GM12878 (cell line): ENCODE results near the gene RTP3. TPM values are rescaled to one million over a fixed set of nuclear protein-coding genes. Genes with fewer than 3 reads are reported as not detected.

Source experiments
- ATAC-seq: fragments of 200-7000 bp; cut with Tn5 transposase; 3 replicates; pipeline ENCODE4 v1.9.1; 2020; ENCODE audit warnings: mild to moderate bottlenecking, moderate library complexity
- BruUV-seq: library from RNA; stranded (reverse); fragments of 400-500 nt; replicated peaks from 2 replicates; lab custom pipeline; 2021; lab: Mats Ljungman, UMichigan
- CTCF ChIA-PET: fragments of 300-600 bp; sonication (Branson Sonifier 250); formaldehyde crosslinking; extraction: SDS; loops from one replicate; lab custom pipeline; 2021; ENCODE audit warnings: inconsistent platforms; lab: Yijun Ruan, JAX
- POLR2A ChIA-PET: fragments of 350-600 bp; formaldehyde crosslinking; extraction: SDS; loops from one replicate; lab custom pipeline; 2021; ENCODE audit warnings: inconsistent platforms; lab: Charles Lee
- RAD21 ChIA-PET: fragments of 300-600 bp; sonication (Branson Sonifier 250); formaldehyde crosslinking; loops from one replicate; lab custom pipeline; 2023; ENCODE audit warnings: antibody characterized with exemption; ENCODE audit not compliant: unreplicated experiment; lab: Charles Lee
- SMC1A ChIA-PET: fragments of 300-600 bp; sonication (Branson Sonifier 250); formaldehyde crosslinking; loops from one replicate; lab custom pipeline; 2023; ENCODE audit not compliant: unreplicated experiment, uncharacterized antibody; lab: Charles Lee
- DNase-seq: peaks from one replicate; pipeline ENCODE4 v3.0.0-alpha.2; 2011; ENCODE audit warnings: low read depth, low spot score
- FAIRE-seq: peaks from 3 replicates; lab custom pipeline; 2011; peaks lifted over from hg19 to GRCh38; lab: Jason Lieb, UNC
- H2AFZ ChIP-seq: 2 replicates; pipeline ENCODE4 v1.6.0; 2011; ENCODE audit warnings: low read depth, low read length, control low read depth; ENCODE audit not compliant: control insufficient read depth
- H3K27ac ChIP-seq: 2 replicates; pipeline ENCODE4 v1.5.1; 2011; ENCODE audit warnings: control low read depth; ENCODE audit not compliant: control insufficient read depth, insufficient read depth
- H3K27me3 ChIP-seq, 2 experiments: replicated peaks in 1 of 2; 2 replicates each; pipeline versions ENCODE4 v1.6.0 to v1.6.1; 2011; ENCODE audit warnings: low read length in 1 of 2; ENCODE audit not compliant: control insufficient read depth in 2 of 2, insufficient read depth in 2 of 2
- H3K36me3 ChIP-seq, 2 experiments: 2 replicates each; pipeline ENCODE4 v1.5.1; 2011; ENCODE audit warnings: low read length in 1 of 2; ENCODE audit not compliant: control insufficient read depth in 2 of 2, insufficient read depth in 2 of 2
- H3K4me1 ChIP-seq: 2 replicates; pipeline ENCODE4 v1.6.1; 2011; ENCODE audit warnings: mild to moderate bottlenecking, low read length, moderate library complexity, mixed read lengths; ENCODE audit not compliant: control insufficient read depth, insufficient read depth
- H3K4me2 ChIP-seq: 2 replicates; pipeline ENCODE4 v1.6.0; 2011; ENCODE audit warnings: control low read depth; ENCODE audit not compliant: control insufficient read depth, insufficient read depth
- H3K4me3 ChIP-seq: fragments of 200-600 bp; sonication (generic); 2 replicates; pipeline ENCODE4 v1.5.1; 2016
- H3K79me2 ChIP-seq: 2 replicates; pipeline ENCODE4 v1.6.0; 2011; ENCODE audit warnings: low read length; ENCODE audit not compliant: control insufficient read depth, insufficient read depth
- H3K9ac ChIP-seq: 2 replicates; pipeline ENCODE4 v1.8.0; 2011; ENCODE audit warnings: low read length, control low read depth, mixed read lengths; ENCODE audit not compliant: control insufficient read depth, insufficient read depth
- H3K9me3 ChIP-seq: replicated peaks from 3 replicates; pipeline ENCODE4 v1.5.1; 2011; ENCODE audit warnings: mild to moderate bottlenecking, low read length; ENCODE audit not compliant: control insufficient read depth, insufficient read depth
- H4K20me1 ChIP-seq: 2 replicates; pipeline ENCODE4 v1.6.0; 2011; ENCODE audit not compliant: control insufficient read depth, insufficient read depth
- EGR1 ChIP-seq, 2 experiments: IDR thresholded peaks; 1 replicate in 1 of 2; 2 replicates in 1 of 2; pipeline ENCODE4 v1.6.1; 2011 to 2012; ENCODE audit warnings: low read depth in 2 of 2, low read length in 2 of 2, borderline replicate concordance in 1 of 2, mild to moderate bottlenecking in 1 of 2, moderate library complexity in 1 of 2
- EZH2 ChIP-seq: IDR thresholded peaks from 2 replicates; pipeline ENCODE4 v1.6.1; 2012; ENCODE audit warnings: low read depth, mild to moderate bottlenecking, control low read depth, inconsistent platforms, low read length, borderline replicate concordance; ENCODE audit not compliant: control insufficient read depth
- GATAD2B ChIP-seq: fragments of 450-650 bp; conservative IDR thresholded peaks from 2 replicates; pipeline ENCODE4 v1.6.1; 2017; ENCODE audit warnings: low read depth, mild to moderate bottlenecking, moderate library complexity
- IKZF1 ChIP-seq: fragments of 450-650 bp; conservative IDR thresholded peaks from 2 replicates; pipeline ENCODE4 v1.6.1; 2017; ENCODE audit warnings: antibody characterized with exemption, mild to moderate bottlenecking
- IKZF2 ChIP-seq, 2 experiments: fragments of 450-650 bp; IDR thresholded peaks; 2 replicates each; pipeline ENCODE4 v1.6.1; 2017; ENCODE audit warnings: mild to moderate bottlenecking in 2 of 2, moderate library complexity in 2 of 2
- IRF4 ChIP-seq: IDR thresholded peaks from 2 replicates; pipeline ENCODE4 v1.6.1; 2011; ENCODE audit warnings: low read depth, low read length
- MTA2 ChIP-seq: fragments of 450-650 bp; IDR thresholded peaks from 2 replicates; pipeline ENCODE4 v1.6.1; 2016; ENCODE audit warnings: low read depth, mild to moderate bottlenecking, moderate library complexity
- SIX5 ChIP-seq: IDR thresholded peaks from 2 replicates; pipeline ENCODE4 v1.6.1; 2011; ENCODE audit warnings: mild to moderate bottlenecking, low read depth, low read length, moderate library complexity; ENCODE audit not compliant: severe bottlenecking
- SMAD5 ChIP-seq: IDR thresholded peaks from 2 replicates; pipeline ENCODE4 v1.6.1; 2016; ENCODE audit warnings: antibody characterized with exemption, low read depth
- SRF ChIP-seq, 2 experiments: IDR thresholded peaks; 2 replicates each; pipeline ENCODE4 v1.6.1; 2011; ENCODE audit warnings: low read depth in 2 of 2, low read length in 2 of 2, mild to moderate bottlenecking in 1 of 2, moderate library complexity in 1 of 2
- SUPT20H ChIP-seq: IDR thresholded peaks from 2 replicates; pipeline ENCODE4 v1.6.1; 2011; ENCODE audit warnings: low read depth, mild to moderate bottlenecking, low read length, moderate library complexity, borderline replicate concordance; ENCODE audit not compliant: control insufficient read depth
- TARDBP ChIP-seq: IDR thresholded peaks from 2 replicates; pipeline ENCODE4 v1.6.1; 2016; ENCODE audit warnings: borderline replicate concordance
- WGBS: methylation state at CpG from one replicate; pipeline ENCODE4 v1.1.6; 2016; ENCODE audit warnings: low lambda C conversion rate; ENCODE audit not compliant: insufficient replicate concordance, insufficient coverage; ENCODE audit errors: missing lambda C conversion rate; 5-methylcytosine and 5-hydroxymethylcytosine counted together
- in situ Hi-C: fragments of 300-500 bp; cut with MboI; formaldehyde crosslinking; loops from 9 replicates; pipeline ENCODE4 v1.14.3; 2018; ENCODE audit warnings: mixed read lengths
- intact Hi-C: fragments of 100-400 bp; cut with micrococcal nuclease; formaldehyde crosslinking; loops from one replicate; pipeline ENCODE4 v1.14.2; 2022; ENCODE audit not compliant: unreplicated experiment
- polyA plus RNA-seq, 11 experiments: library from polyadenylated mRNA; depleted of rRNA in 4 of 11; unstranded in 6 of 11; stranded (reverse) in 5 of 11; fragments of >200 nt; fragmentation: Nextera tagmentation in 4 of 11; fragmentation: Illumina TruSeq in 1 of 11; extraction: Ambion mirVana in 4 of 11; extraction: Trizol in 1 of 11; gene quantifications; 1 replicate in 1 of 11; 2 replicates in 10 of 11; pipeline versions ENCODE4 v1.2.1 to v1.2.3, GENCODE V29; 2011 to 2016; ENCODE audit warnings: inconsistent platforms in 2 of 11, missing spikeins in 2 of 11, low read depth in 1 of 11
- total RNA-seq, 4 experiments: library from RNA; depleted of rRNA in 3 of 4; stranded (reverse); fragments of >200 nt in 3 of 4; fragmentation: Illumina TruSeq in 1 of 4; extraction: Trizol in 1 of 4; gene quantifications; 2 replicates each; pipeline versions ENCODE4 v1.2.1 to v1.2.3, GENCODE V29; 2013 to 2021
- TF ChIP-seq, protein P1 (sequence below), 3 experiments: IDR thresholded peaks in 2 of 3; conservative IDR thresholded peaks in 1 of 3; 2 replicates each; pipeline ENCODE4 v1.5.1; 2011; ENCODE audit warnings: low read depth in 3 of 3, low read length in 3 of 3, mild to moderate bottlenecking in 3 of 3, control low read depth in 2 of 3, moderate library complexity in 2 of 3, inconsistent platforms in 1 of 3, mixed read lengths in 1 of 3; ENCODE audit not compliant: control insufficient read depth in 2 of 3, insufficient read depth in 1 of 3; ENCODE audit errors: extremely low read depth in 1 of 3
- TF ChIP-seq, protein P2 (sequence below): IDR thresholded peaks from 2 replicates; pipeline ENCODE4 v1.6.1; 2012; ENCODE audit warnings: low read depth, low read length, improper control_type of control experiment
- TF ChIP-seq, protein P3 (sequence below): IDR thresholded peaks from 2 replicates; pipeline ENCODE4 v1.6.1; 2012; ENCODE audit warnings: low read depth, low read length, improper control_type of control experiment

Gene RTP3
- total and polyA plus RNA-seq, 10 of the 15 experiments (the other 5 are each of a cell fraction or from before 2014, with no cell fraction given): 0.06 TPM; not detected in 9

DNA sequence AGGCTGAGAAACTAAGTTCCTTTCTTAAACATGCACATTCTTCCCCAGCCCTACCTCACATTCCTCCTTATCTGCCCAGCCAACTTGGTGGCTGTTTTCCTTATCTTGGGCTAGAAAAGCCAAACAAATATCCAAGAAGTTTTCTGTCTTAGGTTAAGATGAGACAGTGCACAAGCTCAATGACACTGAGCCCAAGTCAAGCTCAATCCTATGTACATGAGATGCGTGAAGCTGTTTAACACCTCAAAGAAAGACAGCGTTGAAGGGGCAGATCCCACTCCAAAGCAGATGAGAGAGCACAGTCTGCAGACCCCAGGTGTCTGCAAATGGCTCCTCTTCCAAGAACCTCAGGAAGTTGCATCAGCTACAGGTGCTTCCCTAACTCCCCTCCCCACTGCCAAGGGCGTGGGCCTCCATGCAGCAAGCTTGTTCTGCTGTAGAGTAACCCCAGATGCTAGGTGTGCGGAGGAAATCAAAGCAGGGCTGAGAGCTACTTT is 51.7 kb downstream of the RTP3 start:
- no peaks in the 10 kb centered on the region for H3K36me3 ChIP-seq
- no peak overlapping the region for H3K4me3 ChIP-seq
- ChIA-PET POLR2A (interaction anchor here (0.6 to 0.7 kb wide), 2 partner anchors 147 to 1535 kb away, joined by 3 to 7 read pairs; no protein-coding TSS in a partner anchor), RAD21 (interaction anchor here (0.9 to 1.0 kb wide), 2 partner anchors 9 to 79 kb away, joined by 4 read pairs; no protein-coding TSS in a partner anchor), CTCF (interaction anchor here (0.6 to 4.9 kb wide), 2 partner anchors 15 to 60 kb away, joined by 3 to 32 read pairs; no protein-coding TSS in a partner anchor), SMC1A (interaction anchor here (1.2 to 2.1 kb wide), 2 partner anchors 9 to 54 kb away, joined by 4 to 8 read pairs; no protein-coding TSS in a partner anchor)
- ATAC-seq (no peak), DNase-seq (no peak), FAIRE-seq (no peak)
- no peaks in the 10 kb centered on the region for H3K79me2 ChIP-seq
- no peak overlapping the region for H3K4me2 ChIP-seq
- in situ Hi-C loops: no loop called here
- H3K27ac ChIP-seq: no peak overlapping the region
- H3K4me1 ChIP-seq: peaks cover 7% of the 10 kb centered on the region; the same call in 1 of the 2 replicates
- no peaks in the 10 kb centered on the region for H3K9me3 ChIP-seq
- H3K27me3 ChIP-seq: no peaks in the 10 kb centered on the region
- WGBS: 59% methylated on average over 4 of the region's 4 CpGs
- no peak for TF ChIP-seq EZH2
- TF ChIP-seq, protein P1, sequence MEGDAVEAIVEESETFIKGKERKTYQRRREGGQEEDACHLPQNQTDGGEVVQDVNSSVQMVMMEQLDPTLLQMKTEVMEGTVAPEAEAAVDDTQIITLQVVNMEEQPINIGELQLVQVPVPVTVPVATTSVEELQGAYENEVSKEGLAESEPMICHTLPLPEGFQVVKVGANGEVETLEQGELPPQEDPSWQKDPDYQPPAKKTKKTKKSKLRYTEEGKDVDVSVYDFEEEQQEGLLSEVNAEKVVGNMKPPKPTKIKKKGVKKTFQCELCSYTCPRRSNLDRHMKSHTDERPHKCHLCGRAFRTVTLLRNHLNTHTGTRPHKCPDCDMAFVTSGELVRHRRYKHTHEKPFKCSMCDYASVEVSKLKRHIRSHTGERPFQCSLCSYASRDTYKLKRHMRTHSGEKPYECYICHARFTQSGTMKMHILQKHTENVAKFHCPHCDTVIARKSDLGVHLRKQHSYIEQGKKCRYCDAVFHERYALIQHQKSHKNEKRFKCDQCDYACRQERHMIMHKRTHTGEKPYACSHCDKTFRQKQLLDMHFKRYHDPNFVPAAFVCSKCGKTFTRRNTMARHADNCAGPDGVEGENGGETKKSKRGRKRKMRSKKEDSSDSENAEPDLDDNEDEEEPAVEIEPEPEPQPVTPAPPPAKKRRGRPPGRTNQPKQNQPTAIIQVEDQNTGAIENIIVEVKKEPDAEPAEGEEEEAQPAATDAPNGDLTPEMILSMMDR (IDR thresholded peaks at IDR 0.05 in 2 of 3, conservative IDR thresholded peaks at IDR 0.05 in 1 of 3; ENCODE audit: control insufficient read depth in 2 of 3, extremely low read depth in 1 of 3, insufficient read depth in 1 of 3, low read depth in 3 of 3, low read length in 3 of 3): no peak
- TF ChIP-seq SRF (IDR thresholded peaks at IDR 0.05; ENCODE audit: low read depth in 2 of 2, low read length in 2 of 2): no peak
- TF ChIP-seq GATAD2B: no peak
- no peak for TF ChIP-seq TARDBP
- no peak for TF ChIP-seq IKZF1
- TF ChIP-seq, protein P2, sequence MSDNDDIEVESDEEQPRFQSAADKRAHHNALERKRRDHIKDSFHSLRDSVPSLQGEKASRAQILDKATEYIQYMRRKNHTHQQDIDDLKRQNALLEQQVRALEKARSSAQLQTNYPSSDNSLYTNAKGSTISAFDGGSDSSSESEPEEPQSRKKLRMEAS: no peak
- TF ChIP-seq MTA2: no peak
- TF ChIP-seq IKZF2 (IDR thresholded peaks at IDR 0.05): no peak
- TF ChIP-seq SMAD5: no peak
- TF ChIP-seq IRF4: no peak
- TF ChIP-seq SIX5: no peak
- no peak for TF ChIP-seq SUPT20H
- TF ChIP-seq, protein P3, sequence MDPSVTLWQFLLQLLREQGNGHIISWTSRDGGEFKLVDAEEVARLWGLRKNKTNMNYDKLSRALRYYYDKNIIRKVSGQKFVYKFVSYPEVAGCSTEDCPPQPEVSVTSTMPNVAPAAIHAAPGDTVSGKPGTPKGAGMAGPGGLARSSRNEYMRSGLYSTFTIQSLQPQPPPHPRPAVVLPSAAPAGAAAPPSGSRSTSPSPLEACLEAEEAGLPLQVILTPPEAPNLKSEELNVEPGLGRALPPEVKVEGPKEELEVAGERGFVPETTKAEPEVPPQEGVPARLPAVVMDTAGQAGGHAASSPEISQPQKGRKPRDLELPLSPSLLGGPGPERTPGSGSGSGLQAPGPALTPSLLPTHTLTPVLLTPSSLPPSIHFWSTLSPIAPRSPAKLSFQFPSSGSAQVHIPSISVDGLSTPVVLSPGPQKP: no peak
- no peak for TF ChIP-seq EGR1 (IDR thresholded peaks at IDR 0.05; ENCODE audit: borderline replicate concordance in 1 of 2, low read depth in 2 of 2, low read length in 2 of 2)
- BruUV-seq: no TSS peak
- no peak overlapping the region for H2AFZ ChIP-seq
- no peak overlapping the region for H3K9ac ChIP-seq
- no peaks in the 10 kb centered on the region for H4K20me1 ChIP-seq
- intact Hi-C loops: no loop called here
